ENCODE measurements around the gene SHISA6.

The SHISA6 gene

DNA sequence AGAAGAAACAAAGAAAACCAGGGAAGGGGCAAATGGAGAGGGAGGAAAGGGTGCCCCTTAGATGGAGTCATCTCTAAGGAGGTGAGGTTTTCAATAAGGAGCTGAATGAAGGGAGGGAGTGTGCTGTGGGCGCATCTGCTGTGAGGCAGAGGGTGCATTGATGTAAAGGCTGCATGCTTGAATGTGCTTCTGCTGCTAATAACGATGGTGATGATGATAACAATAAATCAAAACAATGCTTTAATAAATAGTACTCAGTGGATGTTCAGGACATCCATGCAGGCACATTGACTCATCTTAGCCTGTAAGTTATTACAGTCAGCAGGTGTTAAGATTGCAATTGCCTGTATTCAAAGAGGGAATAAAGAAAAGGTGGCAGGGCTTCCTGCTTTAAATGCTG is 87.8 kb downstream of the SHISA6 start:
- Histone ChIP-seq H3K79me1 (ENCODE audit: low read length) (no peaks in the 10 kb centered on the region), H3K23ac (ENCODE audit: low read length) (no peak overlapping the region), H3K36me3 (ENCODE audit: control insufficient read depth, insufficient read depth, low read length) (no peaks in the 10 kb centered on the region), H2BK5ac (ENCODE audit: low read length) (no peak overlapping the region), H2BK120ac (ENCODE audit: low read depth, low read length) (no peak overlapping the region), H3K27me3 (ENCODE audit: insufficient read depth, low read length, poor library complexity) (no peaks in the 10 kb centered on the region), H3K4me2 (ENCODE audit: low read length) (no peak overlapping the region), H4K5ac (ENCODE audit: low read length) (no peak overlapping the region), H3K27ac (ENCODE audit: low read depth, low read length) (no peak overlapping the region), H2BK15ac (replicated peaks; ENCODE audit: low read depth) (no peak overlapping the region), H3K18ac (ENCODE audit: low read length) (no peak overlapping the region), H3K4ac (ENCODE audit: low read depth, low read length) (no peak overlapping the region), H3K4me1 (ENCODE audit: control insufficient read depth, low read depth, low read length) (peaks cover 6% of the 10 kb centered on the region), H3K9ac (ENCODE audit: low read length) (no peak overlapping the region), H3K79me2 (ENCODE audit: control insufficient read depth, insufficient read depth, low read length) (no peaks in the 10 kb centered on the region), H2AK5ac (ENCODE audit: low read length) (no peak overlapping the region), H4K8ac (ENCODE audit: low read depth, low read length) (no peak overlapping the region), H3K4me3 (ENCODE audit: low read length) (no peak overlapping the region), H3K56ac (ENCODE audit: low read length) (no peak overlapping the region)
- no CpG with 5 or more reads among the region's 2 CpGs for WGBS (ENCODE audit: extremely low coverage, insufficient coverage, low lambda C conversion rate)
- no peak for DNase-seq

DNA sequence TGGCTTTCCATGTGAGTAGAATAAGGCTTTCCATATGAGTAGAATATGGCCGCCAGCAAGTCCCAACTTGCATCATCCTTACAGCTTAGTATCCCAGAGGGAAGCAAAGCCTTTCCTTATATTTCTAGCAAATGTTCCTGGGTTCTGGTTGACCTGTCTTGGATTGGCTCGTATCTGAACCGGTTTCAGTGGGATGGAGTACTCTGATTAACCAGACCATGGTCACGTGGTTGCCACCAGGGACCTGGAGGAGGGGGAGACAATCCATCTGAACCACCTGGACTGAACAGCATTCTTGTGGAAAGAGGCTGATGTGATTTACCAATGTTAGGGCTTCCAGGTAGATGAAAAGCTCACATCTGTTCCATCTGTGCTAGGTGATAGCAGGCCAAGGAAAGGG is 89.0 kb downstream of the SHISA6 start:
- H3K79me2 ChIP-seq (ENCODE audit: control insufficient read depth, insufficient read depth, low read length) = no peaks in the 10 kb centered on the region
- H3K79me1 ChIP-seq (ENCODE audit: low read length) = no peaks in the 10 kb centered on the region
- H3K27me3 ChIP-seq (ENCODE audit: insufficient read depth, low read length, poor library complexity) = no peaks in the 10 kb centered on the region
- no peak overlapping the region for H3K18ac ChIP-seq (ENCODE audit: low read length)
- H3K56ac ChIP-seq (ENCODE audit: low read length) = no peak overlapping the region
- no peak overlapping the region for H3K4me2 ChIP-seq (ENCODE audit: low read length)
- H2BK5ac ChIP-seq (ENCODE audit: low read length) = no peak overlapping the region
- no peak overlapping the region for H2BK15ac ChIP-seq (replicated peaks; ENCODE audit: low read depth)
- no peak overlapping the region for H3K4ac ChIP-seq (ENCODE audit: low read depth, low read length)
- DNase-seq = no peak
- H3K27ac ChIP-seq (ENCODE audit: low read depth, low read length) = no peak overlapping the region
- H4K8ac ChIP-seq (ENCODE audit: low read depth, low read length) = no peak overlapping the region
- no CpG with 5 or more reads among the region's 4 CpGs for WGBS (ENCODE audit: extremely low coverage, insufficient coverage, low lambda C conversion rate)
- no peak overlapping the region for H2AK5ac ChIP-seq (ENCODE audit: low read length)
- no peak overlapping the region for H3K23ac ChIP-seq (ENCODE audit: low read length)
- H3K36me3 ChIP-seq (ENCODE audit: control insufficient read depth, insufficient read depth, low read length) = no peaks in the 10 kb centered on the region
- H3K4me3 ChIP-seq (ENCODE audit: low read length) = no peak overlapping the region
- peaks cover 6% of the 10 kb centered on the region for H3K4me1 ChIP-seq (ENCODE audit: control insufficient read depth, low read depth, low read length)
- H2BK120ac ChIP-seq (ENCODE audit: low read depth, low read length) = no peak overlapping the region
- no peak overlapping the region for H3K9ac ChIP-seq (ENCODE audit: low read length)
- H4K5ac ChIP-seq (ENCODE audit: low read length) = no peak overlapping the region

DNA sequence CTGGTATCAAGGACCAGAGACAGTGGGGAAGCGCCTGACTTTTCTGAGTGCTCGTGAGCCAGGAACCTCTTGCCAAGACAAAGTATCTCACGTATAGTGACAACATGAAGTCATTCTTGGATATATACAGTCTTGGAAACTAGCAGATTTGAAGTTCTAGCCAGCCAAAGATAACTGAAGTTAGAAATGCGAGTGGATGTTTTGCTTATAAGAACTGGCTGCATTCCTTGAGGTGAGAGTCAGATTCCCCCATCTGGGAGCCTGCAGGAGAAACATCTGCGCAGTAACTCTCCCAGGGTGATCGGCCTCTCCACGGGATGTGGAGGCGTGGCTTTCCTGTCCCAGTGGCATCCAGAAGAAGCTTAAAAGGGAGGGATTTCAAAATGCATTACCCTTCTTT is 89.8 kb downstream of the SHISA6 start:
- Histone ChIP-seq H3K9ac (ENCODE audit: low read length) (no peak overlapping the region), H2BK5ac (ENCODE audit: low read length) (no peak overlapping the region), H2BK120ac (ENCODE audit: low read depth, low read length) (no peak overlapping the region), H3K4me3 (ENCODE audit: low read length) (no peak overlapping the region), H2BK15ac (replicated peaks; ENCODE audit: low read depth) (no peak overlapping the region), H3K79me1 (ENCODE audit: low read length) (no peaks in the 10 kb centered on the region), H3K27ac (ENCODE audit: low read depth, low read length) (no peak overlapping the region), H4K5ac (ENCODE audit: low read length) (no peak overlapping the region), H3K4me1 (ENCODE audit: control insufficient read depth, low read depth, low read length) (peaks cover 6% of the 10 kb centered on the region), H3K4ac (ENCODE audit: low read depth, low read length) (no peak overlapping the region), H3K18ac (ENCODE audit: low read length) (no peak overlapping the region), H3K4me2 (ENCODE audit: low read length) (no peak overlapping the region), H3K23ac (ENCODE audit: low read length) (no peak overlapping the region), H3K79me2 (ENCODE audit: control insufficient read depth, insufficient read depth, low read length) (no peaks in the 10 kb centered on the region), H2AK5ac (ENCODE audit: low read length) (no peak overlapping the region), H3K56ac (ENCODE audit: low read length) (no peak overlapping the region), H3K27me3 (ENCODE audit: insufficient read depth, low read length, poor library complexity) (no peaks in the 10 kb centered on the region), H4K8ac (ENCODE audit: low read depth, low read length) (no peak overlapping the region), H3K36me3 (ENCODE audit: control insufficient read depth, insufficient read depth, low read length) (no peaks in the 10 kb centered on the region)
- peak; percentile 86 for DNase-seq
- WGBS (ENCODE audit: extremely low coverage, insufficient coverage, low lambda C conversion rate) = no CpG with 5 or more reads among the region's 8 CpGs

DNA sequence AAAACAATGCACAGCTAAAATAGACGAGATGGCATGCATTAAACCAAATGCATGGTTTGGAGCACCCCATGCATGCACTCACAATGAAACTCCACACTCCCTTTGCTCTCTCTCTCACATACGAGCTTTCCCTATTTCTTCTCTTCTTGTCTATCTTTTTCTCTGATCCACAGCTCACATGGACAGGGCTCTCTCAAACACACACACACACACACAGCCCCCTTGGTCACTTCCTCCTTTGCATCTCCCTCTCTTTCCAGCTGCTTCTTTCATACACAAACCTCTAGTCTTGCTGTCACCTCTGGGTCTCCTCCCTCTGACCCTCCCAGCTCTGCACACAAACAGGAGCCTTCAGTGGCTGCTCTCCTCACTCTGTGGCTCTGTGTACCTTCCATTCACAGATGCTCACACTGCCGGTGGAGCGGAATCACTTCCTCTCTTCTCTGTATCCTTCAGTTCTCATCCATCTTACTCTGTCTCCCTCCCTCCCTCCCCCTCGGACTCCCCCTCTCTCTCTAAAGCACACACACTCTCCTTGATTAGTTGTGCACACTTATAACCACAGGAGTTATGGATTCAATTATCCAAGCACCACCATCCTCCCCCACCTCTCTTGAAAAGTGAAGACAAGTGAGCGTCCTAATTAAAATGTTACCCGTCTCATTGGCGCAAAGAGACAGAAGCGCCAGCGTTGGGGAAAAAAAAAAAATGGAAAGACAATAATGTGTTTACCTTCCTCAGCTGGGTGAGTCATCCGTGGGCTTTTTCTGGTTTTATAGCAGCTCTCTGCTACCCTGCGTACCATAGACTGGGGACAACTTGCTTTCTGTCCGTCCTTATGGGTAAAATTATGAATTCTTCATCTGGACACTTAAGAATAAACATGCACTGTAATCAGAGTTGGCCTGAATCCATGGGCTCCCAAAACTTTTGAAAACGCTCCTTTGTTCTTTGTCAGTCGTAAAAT is 90.8 kb downstream of the SHISA6 start:
- Histone ChIP-seq H2AK5ac (ENCODE audit: low read length) (no peak overlapping the region), H3K56ac (ENCODE audit: low read length) (peak overlapping the region; percentile 15), H3K79me1 (ENCODE audit: low read length) (no peaks in the 10 kb centered on the region), H2BK5ac (ENCODE audit: low read length) (no peak overlapping the region), H3K4me3 (ENCODE audit: low read length) (no peak overlapping the region), H3K4ac (ENCODE audit: low read depth, low read length) (no peak overlapping the region), H3K9ac (ENCODE audit: low read length) (no peak overlapping the region), H3K79me2 (ENCODE audit: control insufficient read depth, insufficient read depth, low read length) (no peaks in the 10 kb centered on the region), H3K27me3 (ENCODE audit: insufficient read depth, low read length, poor library complexity) (no peaks in the 10 kb centered on the region), H4K8ac (ENCODE audit: low read depth, low read length) (no peak overlapping the region), H3K18ac (ENCODE audit: low read length) (no peak overlapping the region), H2BK15ac (replicated peaks; ENCODE audit: low read depth) (no peak overlapping the region), H3K27ac (ENCODE audit: low read depth, low read length) (no peak overlapping the region), H4K5ac (ENCODE audit: low read length) (no peak overlapping the region), H3K4me1 (ENCODE audit: control insufficient read depth, low read depth, low read length) (peaks cover 6% of the 10 kb centered on the region), H3K23ac (ENCODE audit: low read length) (no peak overlapping the region), H2BK120ac (ENCODE audit: low read depth, low read length) (no peak overlapping the region), H3K4me2 (ENCODE audit: low read length) (no peak overlapping the region), H3K36me3 (ENCODE audit: control insufficient read depth, insufficient read depth, low read length) (no peaks in the 10 kb centered on the region)
- DNase-seq = no peak
- no CpG with 5 or more reads among the region's 15 CpGs for WGBS (ENCODE audit: extremely low coverage, insufficient coverage, low lambda C conversion rate)

DNA sequence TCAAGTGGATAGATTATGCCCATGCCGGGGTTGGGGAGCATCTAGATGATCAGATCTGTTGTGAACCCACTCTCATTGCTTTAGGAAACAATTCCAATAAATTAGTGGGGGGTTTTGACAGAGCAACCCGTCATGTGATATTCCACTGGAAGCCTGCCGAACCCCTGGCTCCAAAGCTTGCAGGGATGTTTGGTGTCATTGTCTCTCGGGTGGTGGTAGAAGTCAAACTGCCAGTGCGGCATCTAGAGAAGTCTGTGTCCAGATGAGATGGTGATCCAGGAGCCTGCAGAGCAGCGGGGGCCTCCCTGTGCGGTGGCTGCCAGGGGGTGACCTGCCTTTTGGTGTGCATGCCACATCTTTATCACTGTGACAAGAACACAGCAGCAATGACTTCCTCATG is 91.7 kb downstream of the SHISA6 start:
- no CpG with 5 or more reads among the region's 7 CpGs for WGBS (ENCODE audit: extremely low coverage, insufficient coverage, low lambda C conversion rate)
- H2BK5ac ChIP-seq (ENCODE audit: low read length) = no peak overlapping the region
- no peaks in the 10 kb centered on the region for H3K27me3 ChIP-seq (ENCODE audit: insufficient read depth, low read length, poor library complexity)
- H3K79me2 ChIP-seq (ENCODE audit: control insufficient read depth, insufficient read depth, low read length) = no peaks in the 10 kb centered on the region
- H3K4me1 ChIP-seq (ENCODE audit: control insufficient read depth, low read depth, low read length) = peaks cover 6% of the 10 kb centered on the region
- H4K5ac ChIP-seq (ENCODE audit: low read length) = no peak overlapping the region
- H3K23ac ChIP-seq (ENCODE audit: low read length) = no peak overlapping the region
- no peak overlapping the region for H2AK5ac ChIP-seq (ENCODE audit: low read length)
- H3K4ac ChIP-seq (ENCODE audit: low read depth, low read length) = no peak overlapping the region
- no peak overlapping the region for H3K27ac ChIP-seq (ENCODE audit: low read depth, low read length)
- no peak for DNase-seq
- no peak overlapping the region for H3K18ac ChIP-seq (ENCODE audit: low read length)
- H3K9ac ChIP-seq (ENCODE audit: low read length) = no peak overlapping the region
- no peak overlapping the region for H4K8ac ChIP-seq (ENCODE audit: low read depth, low read length)
- no peak overlapping the region for H2BK120ac ChIP-seq (ENCODE audit: low read depth, low read length)
- no peak overlapping the region for H3K56ac ChIP-seq (ENCODE audit: low read length)
- H3K4me3 ChIP-seq (ENCODE audit: low read length) = no peak overlapping the region
- H3K36me3 ChIP-seq (ENCODE audit: control insufficient read depth, insufficient read depth, low read length) = no peaks in the 10 kb centered on the region
- no peak overlapping the region for H2BK15ac ChIP-seq (replicated peaks; ENCODE audit: low read depth)
- no peaks in the 10 kb centered on the region for H3K79me1 ChIP-seq (ENCODE audit: low read length)
- H3K4me2 ChIP-seq (ENCODE audit: low read length) = no peak overlapping the region
